NCI-H2029 treated with DMSO at 0.1 percent for 48 hours (cell line): ENCODE measurements around the gene FREM1.

ENCODE experiments used
- DNase-seq: peaks from one replicate; lab custom pipeline; 2025; lab: John Stamatoyannopoulos, UW

The FREM1 gene

GRCh38 chr9:14702200-14702720 is 208.0 kb downstream of the FREM1 start:
- no peak for DNase-seq

GRCh38 chr9:14693251-14693861 is 216.9 kb downstream of the FREM1 start, which contains the start of gene ZDHHC21:
ZDHHC21 (minus strand) TSS chr9:14693432; CDS start chr9:14674340, 19,092 bp downstream.
- no peak for DNase-seq

GRCh38 chr9:14692470-14693250 is 217.6 kb downstream of the FREM1 start:
- no peak for DNase-seq

- no peak for DNase-seq
Measured at GRCh38 chr9:14690948-14691730, 219.1 kb downstream of the FREM1 start.

GRCh38 chr9:14687042-14687719 is 223.0 kb downstream of the FREM1 start:
- no peak for DNase-seq

GRCh38 chr9:14686168-14686567 is 224.1 kb downstream of the FREM1 start:
- no peak for DNase-seq
